RWPE2 (cell line): ENCODE data around the gene RHOV.

ENCODE experiments used
- ATAC-seq: fragments of 200-7000 bp; cut with Tn5 transposase; 3 replicates; pipeline ENCODE4 v1.9.1; 2021; ENCODE audit warnings: low read depth
- DNase-seq: peaks from one replicate; pipeline ENCODE4 v3.0.0-alpha.2; 2020; ENCODE audit warnings: low spot score
- H3K27ac ChIP-seq: fragments of 450-650 bp; 2 replicates; pipeline ENCODE4 v1.5.1; 2017; ENCODE audit warnings: mild to moderate bottlenecking; ENCODE audit not compliant: poor library complexity, severe bottlenecking
- H3K27me3 ChIP-seq: fragments of 250-450 bp; sonication (Bioruptor Pico); 2 replicates; pipeline ENCODE4 v1.5.1; 2021; ENCODE audit warnings: mild to moderate bottlenecking, moderate library complexity; ENCODE audit not compliant: insufficient read depth, poor library complexity, severe bottlenecking
- H3K36me3 ChIP-seq: fragments of 250-450 bp; sonication (Bioruptor Pico); 2 replicates; pipeline ENCODE4 v1.5.1; 2020; ENCODE audit warnings: low read depth, mild to moderate bottlenecking, moderate library complexity
- H3K4me1 ChIP-seq: fragments of 250-450 bp; sonication (Bioruptor Pico); 2 replicates; pipeline ENCODE4 v1.5.1; 2021; ENCODE audit warnings: mild to moderate bottlenecking, moderate library complexity; ENCODE audit not compliant: insufficient read depth, poor library complexity, severe bottlenecking
- H3K4me3 ChIP-seq: fragments of 250-450 bp; sonication (Bioruptor Pico); 2 replicates; pipeline ENCODE4 v1.5.1; 2021; ENCODE audit warnings: mild to moderate bottlenecking, moderate library complexity; ENCODE audit not compliant: severe bottlenecking
- H3K9me3 ChIP-seq: fragments of 250-450 bp; sonication (Bioruptor Pico); 2 replicates; pipeline ENCODE4 v1.5.1; 2021; ENCODE audit warnings: mild to moderate bottlenecking, moderate library complexity; ENCODE audit not compliant: severe bottlenecking
- CTCF ChIP-seq: fragments of 450-650 bp; IDR thresholded peaks from one replicate; pipeline ENCODE4 v1.5.1; 2017; ENCODE audit warnings: mild to moderate bottlenecking, moderate library complexity; ENCODE audit not compliant: poor library complexity, severe bottlenecking

RHOV gene

GRCh38 chr15:40881351-40881750 lies 7.3 kb upstream of the RHOV start:
- DNase-seq, result no peak
- Histone ChIP-seq H3K4me3 (no peak overlapping the region), H3K36me3 (no peaks in the 10 kb centered on the region), H3K27ac (no peak overlapping the region), H3K27me3 (no peaks in the 10 kb centered on the region), H3K4me1 (peaks cover 19% of the 10 kb centered on the region), H3K9me3 (peaks cover 3% of the 10 kb centered on the region)
- TF ChIP-seq CTCF, result no peak
- no peak for ATAC-seq

GRCh38 chr15:40879609-40880008 lies 5.6 kb upstream of the RHOV start:
- Histone ChIP-seq H3K27ac (no peak overlapping the region), H3K4me3 (no peak overlapping the region), H3K27me3 (no peaks in the 10 kb centered on the region)

GRCh38 chr15:40878785-40879184 lies 4.8 kb upstream of the RHOV start:
- peak overlapping the region; percentile 11 for H3K27ac ChIP-seq
- H3K27me3 ChIP-seq, result no peaks in the 10 kb centered on the region
- DNase-seq, result peak; percentile 83
- ATAC-seq, result peak; percentile 77
- peaks cover 3% of the 10 kb centered on the region for H3K9me3 ChIP-seq
- H3K4me1 ChIP-seq, result peaks cover 26% of the 10 kb centered on the region
- H3K4me3 ChIP-seq, result no peak overlapping the region
- H3K36me3 ChIP-seq, result no peaks in the 10 kb centered on the region
- TF ChIP-seq CTCF, result no peak

More at GRCh38 chr15:40879609-40880008, 5.6 kb upstream of the RHOV start:
- no peak for TF ChIP-seq CTCF
- Histone ChIP-seq H3K9me3 (peaks cover 3% of the 10 kb centered on the region), H3K36me3 (no peaks in the 10 kb centered on the region), H3K4me1 (peaks cover 26% of the 10 kb centered on the region)
- no peak for DNase-seq
- no peak for ATAC-seq

- ATAC-seq (no peak), DNase-seq (no peak)
- H3K27ac ChIP-seq, result no peak overlapping the region
- H3K27me3 ChIP-seq, result no peaks in the 10 kb centered on the region
- peaks cover under 1% of the 10 kb centered on the region for H3K9me3 ChIP-seq
- H3K4me3 ChIP-seq, result no peak overlapping the region
- TF ChIP-seq CTCF, result no peak
- peaks cover 32% of the 10 kb centered on the region for H3K4me1 ChIP-seq
- no peaks in the 10 kb centered on the region for H3K36me3 ChIP-seq
Measured at GRCh38 chr15:40877694-40878093, 3.7 kb upstream of the RHOV start.

GRCh38 chr15:40875991-40876730 lies 2.1 kb upstream of the RHOV start:
- H3K27ac ChIP-seq, result peak overlapping the region; percentile 59
- peak; percentile 78 for DNase-seq

More at GRCh38 chr15:40875991-40876730, 2.1 kb upstream of the RHOV start:
- TF ChIP-seq CTCF, result no peak
- Histone ChIP-seq H3K36me3 (no peaks in the 10 kb centered on the region), H3K27me3 (no peaks in the 10 kb centered on the region), H3K4me3 (no peak overlapping the region), H3K4me1 (peaks cover 47% of the 10 kb centered on the region), H3K9me3 (no peaks in the 10 kb centered on the region)
- peak; percentile 36 for ATAC-seq
